Dermis blood vessel endothelial cell (primary cell): Measurements from ENCODE around the gene RNASE8. TPM values are rescaled to one million over a fixed set of nuclear protein-coding genes. Genes with fewer than 3 reads are reported as not detected.
"Not testable (repeated sequence)": the region's sequence is repeated elsewhere in the genome, so short reads cannot be mapped to it uniquely, and the experiment has no call there.

ENCODE experiments used
- DNase-seq: peaks from one replicate; pipeline ENCODE4 v3.0.0; 2010
- total RNA-seq: library from RNA; depleted of rRNA; stranded (reverse); fragments of >200 nt; gene quantifications from 2 replicates; pipeline ENCODE4 v1.2.3, GENCODE V29; 2014

RNASE8 gene, protein sequence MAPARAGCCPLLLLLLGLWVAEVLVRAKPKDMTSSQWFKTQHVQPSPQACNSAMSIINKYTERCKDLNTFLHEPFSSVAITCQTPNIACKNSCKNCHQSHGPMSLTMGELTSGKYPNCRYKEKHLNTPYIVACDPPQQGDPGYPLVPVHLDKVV
- not detected in 2 replicates for total RNA-seq

DNA sequence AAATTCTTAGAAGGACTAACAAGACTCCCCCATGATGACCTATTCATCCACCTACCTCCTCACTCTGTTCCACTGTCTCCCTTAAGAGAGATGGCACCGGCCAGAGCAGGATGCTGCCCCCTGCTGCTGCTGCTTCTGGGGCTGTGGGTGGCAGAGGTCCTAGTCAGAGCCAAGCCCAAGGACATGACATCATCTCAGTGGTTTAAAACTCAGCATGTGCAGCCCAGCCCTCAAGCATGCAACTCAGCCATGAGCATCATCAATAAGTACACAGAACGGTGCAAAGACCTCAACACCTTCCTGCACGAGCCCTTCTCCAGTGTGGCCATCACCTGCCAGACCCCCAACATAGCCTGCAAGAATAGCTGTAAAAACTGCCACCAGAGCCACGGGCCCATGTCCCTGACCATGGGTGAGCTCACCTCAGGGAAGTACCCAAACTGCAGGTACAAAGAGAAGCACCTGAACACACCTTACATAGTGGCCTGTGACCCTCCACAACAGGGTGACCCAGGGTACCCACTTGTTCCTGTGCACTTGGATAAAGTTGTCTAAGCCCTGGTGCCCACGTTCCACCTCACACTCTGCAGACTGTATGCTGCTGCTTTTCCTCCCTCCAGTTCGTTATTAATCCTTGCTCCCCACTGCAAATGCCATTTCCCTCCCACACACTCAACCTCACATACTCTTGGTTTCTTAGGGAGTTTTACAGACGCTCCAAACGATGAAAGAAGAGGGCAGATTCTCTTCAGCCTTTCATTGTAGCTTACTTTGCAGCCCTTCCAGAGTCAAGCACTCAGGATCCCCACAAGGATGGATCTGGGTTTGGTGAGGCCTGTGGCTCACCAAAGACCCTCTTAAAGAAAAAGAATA, at the start of gene RNASE8:
RNASE8 (plus strand) TSS at position 20 of the 873 bp plus-strand sequence; CDS start at position 91, 71 bp downstream.
- no peak for DNase-seq

DNA sequence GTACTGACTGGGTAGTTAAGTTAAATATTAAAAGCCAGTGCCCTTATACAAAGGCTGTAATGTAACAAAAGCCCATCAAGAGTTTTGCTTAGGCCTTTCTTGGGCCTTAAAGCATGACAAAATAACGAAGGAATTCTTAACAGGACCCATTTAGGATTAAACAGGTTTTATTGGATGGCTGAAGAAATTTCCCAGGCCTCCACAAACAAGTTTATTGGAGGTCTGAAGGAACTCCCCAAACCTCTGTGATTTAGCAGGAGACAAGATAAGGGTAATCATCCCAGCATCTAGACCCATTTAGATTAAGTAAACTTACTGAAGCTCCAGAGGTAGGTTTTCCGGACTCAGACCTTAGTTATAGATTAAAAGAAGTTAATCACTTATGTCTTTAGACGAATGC, 47.9 kb upstream of the RNASE8 start:
- not testable (repeated sequence) for DNase-seq

DNA sequence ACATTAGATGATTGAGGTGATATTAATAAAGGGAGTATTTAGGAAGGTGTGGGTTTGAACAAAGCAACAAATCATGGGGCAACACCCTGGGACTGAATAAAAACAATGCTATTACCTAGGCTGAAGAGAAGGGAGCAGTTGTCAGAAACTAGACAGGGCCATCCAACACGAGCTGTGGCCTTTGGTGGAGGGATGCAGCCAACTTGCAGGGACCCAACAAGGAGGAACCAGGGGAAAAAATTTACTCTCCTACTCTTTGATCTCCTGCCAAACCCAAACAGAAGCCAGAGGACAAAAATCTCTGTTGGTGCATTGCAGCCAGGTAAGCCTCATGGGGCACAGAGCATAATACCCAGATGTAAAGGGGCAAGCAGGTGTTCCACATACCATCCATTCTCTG, 46.5 kb upstream of the RNASE8 start:
- no peak for DNase-seq

DNA sequence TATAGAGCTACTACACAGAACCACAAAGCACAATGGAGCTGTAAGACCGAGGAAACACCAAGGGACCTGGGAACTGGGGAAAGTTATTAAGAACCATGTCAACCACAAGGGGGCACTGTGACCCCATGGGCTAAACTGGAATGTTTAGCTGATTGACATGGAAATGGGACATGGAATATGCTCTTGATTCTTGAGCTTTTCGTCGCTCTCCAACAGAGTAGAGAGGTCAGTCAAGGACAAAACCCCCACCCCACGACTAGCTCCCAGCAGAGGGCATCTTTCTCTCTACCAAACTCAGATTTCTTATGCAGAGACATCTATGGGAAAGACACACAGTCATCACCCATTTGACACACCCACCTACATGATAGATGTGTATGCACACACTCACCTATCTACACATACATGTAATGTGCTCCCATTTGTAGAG, 42.8 kb upstream of the RNASE8 start:
- peak; percentile 94 for DNase-seq

DNA sequence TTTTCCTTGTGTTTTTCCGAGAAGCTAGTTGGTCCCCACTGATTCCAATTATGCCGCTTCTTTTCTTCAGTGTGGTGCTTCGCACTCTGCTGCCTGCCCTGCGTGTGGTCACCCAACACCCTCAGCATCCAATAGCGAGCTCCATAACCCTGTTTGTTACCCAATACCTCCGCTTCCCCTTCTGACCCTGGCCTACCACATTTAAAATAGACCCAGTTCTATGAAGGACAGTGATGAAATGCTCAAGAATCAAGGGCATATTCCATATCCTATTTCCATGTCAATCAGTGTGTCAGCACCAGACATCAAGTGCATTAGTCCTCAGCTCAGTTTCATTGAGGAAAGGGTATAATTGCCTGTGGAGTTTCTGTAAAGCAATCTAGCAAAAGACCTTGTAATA, 42.3 kb upstream of the RNASE8 start:
- DNase-seq: no peak

DNA sequence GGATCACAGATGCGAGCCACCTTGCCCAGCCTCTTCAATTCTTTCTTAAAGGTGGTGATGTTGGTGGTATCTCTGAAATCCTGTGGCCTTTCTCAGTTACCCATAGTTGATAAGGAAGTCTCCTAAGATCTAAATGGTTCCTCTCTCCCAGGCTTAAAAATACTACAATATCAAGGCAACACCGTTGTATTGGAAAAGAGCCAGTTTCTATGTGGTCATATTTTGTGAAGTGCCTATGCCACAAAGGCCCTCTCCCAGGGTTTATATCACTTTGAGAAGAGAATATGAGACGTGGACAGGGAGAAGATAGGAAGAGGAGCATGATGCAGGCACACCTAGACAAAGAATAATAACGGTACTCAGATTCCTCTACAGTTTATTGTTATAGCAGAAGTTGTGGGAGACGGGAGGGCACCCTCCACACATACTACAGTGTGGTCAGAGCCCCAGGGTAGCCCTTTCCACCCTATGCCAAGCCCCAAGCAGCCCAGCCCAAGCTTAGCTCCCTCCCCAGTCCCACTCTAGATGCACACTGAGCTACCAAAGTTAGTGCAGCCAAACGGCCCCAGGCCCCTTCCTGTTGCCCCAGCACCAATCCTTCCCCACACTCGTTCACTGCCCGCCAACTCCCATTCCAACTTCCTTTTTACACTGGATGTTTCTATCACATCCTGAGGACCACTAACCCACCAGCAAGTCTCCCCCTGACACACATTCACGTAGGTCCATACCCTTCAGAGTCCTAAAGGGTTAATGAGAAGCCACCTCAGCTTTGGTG, 41.0 kb upstream of the RNASE8 start:
- DNase-seq: no peak

DNA sequence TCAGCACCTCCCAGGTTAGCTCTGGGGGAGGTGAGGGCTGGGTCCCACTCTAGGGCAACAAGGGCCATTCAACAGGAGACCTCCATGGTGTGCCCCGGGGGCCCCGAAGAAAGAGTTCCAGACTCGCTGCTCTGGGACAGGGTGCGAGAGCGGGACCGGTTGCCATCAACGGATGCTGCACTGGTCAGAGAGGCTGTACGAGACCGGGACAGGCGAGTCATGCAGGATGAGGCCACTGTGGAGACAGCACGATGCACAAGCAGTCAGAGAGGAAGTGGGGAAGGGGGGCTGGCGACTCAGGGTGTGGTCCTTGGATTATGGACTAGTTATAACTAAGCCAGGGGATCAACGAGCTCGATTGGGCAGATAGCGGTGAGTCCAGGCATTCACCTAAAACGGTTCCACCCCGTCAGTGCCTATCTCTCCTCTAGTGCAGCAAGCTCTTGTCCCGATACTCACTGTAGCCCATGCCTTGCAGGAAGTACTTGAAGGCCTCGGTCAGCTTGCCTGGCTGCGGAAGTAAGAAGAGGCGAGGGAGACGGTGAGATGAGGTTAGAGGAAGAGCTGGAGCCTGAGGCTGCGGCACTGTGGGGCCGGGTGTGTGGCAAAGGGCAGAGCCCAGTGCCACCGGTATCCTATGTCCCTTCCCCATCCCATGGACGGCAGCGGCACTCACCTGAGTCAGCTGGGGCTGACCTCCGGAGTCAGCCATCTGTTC, 39.9 kb upstream of the RNASE8 start:
- no peak for DNase-seq

DNA sequence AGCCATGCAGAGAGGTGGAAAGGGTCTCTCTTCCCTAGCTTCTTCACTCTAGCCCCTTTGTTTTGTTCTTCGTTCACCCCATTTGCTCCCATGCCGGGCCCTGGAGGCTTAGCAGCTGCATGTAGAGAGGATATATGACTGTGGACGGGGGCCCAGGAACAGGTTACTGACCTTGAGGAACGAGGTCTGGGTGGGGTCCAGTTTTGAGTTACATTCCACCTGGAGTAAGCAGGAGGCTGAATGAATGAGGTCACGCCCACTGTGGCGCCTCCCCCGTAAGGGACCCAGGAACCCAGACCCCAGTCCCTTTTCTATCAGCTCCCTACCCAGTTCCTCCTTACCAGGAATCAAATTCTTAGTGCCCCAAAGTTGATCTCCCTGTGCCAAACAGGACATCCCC, 39.3 kb upstream of the RNASE8 start:
- no peak for DNase-seq

DNA sequence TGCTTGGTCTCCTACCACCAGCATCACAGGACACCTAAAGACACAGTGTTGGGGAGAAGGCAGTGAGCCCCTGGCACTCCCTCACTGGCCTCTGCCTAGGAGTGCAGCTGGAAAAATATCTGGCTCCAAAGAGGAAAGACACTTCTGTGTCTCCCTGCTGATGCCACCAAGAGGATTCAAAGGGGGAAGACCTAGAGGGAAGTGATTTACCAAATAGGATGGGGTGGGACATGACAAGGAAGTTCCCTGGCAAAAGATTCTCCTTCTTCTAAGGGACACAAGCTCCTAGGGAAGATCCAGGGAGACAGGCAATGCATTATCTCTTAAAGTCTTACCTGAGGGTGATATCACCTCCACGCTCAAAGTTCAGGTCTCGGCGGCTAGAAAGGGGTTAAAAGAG, 38.8 kb upstream of the RNASE8 start:
- no peak for DNase-seq

DNA sequence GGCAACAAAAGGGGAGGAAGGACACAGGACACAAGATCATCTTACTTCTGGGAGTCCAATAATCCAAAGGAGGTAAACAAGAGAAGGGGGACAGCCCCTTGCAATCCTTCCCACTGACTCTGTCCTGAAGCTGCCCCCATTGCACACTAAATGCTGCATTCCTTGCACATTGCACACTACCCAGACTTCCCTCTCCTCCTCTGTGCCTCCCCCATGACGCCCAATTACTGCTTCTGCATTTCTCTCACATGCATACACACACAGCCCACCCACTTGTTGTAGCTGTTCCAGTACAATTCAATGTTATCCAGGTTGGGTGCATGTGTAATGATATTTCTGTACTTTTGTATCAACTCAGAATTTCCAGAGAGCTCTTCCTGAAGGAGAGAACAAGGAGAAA, 38.3 kb upstream of the RNASE8 start:
- DNase-seq: no peak

DNA sequence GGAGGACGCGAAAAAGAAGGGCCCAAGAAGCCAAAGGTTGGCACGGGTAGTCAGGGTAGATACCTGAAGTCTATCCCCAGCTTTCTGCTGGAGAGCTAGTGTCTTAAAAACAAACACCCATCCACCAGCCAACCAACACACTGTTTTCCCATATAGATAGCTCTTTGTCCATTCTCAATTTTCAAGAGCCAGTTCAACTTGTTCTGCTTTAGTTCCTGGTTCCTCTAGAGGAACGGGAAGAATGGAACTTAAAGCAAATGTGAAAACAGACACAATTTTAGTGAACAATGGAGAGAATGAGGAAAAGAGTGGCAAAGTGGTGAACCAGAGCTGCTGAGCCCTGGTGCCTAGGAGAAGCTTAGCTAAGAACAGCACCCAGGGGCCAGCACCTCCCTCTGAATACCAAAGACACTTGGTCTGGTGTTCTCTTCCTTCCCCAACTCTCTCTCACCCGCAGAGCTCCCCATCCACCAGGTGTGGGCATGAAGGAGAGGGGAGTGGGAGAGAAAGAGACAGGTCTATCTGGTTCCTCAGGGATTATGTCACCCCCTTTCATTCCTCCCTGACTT, 36.6 kb upstream of the RNASE8 start:
- DNase-seq: no peak

DNA sequence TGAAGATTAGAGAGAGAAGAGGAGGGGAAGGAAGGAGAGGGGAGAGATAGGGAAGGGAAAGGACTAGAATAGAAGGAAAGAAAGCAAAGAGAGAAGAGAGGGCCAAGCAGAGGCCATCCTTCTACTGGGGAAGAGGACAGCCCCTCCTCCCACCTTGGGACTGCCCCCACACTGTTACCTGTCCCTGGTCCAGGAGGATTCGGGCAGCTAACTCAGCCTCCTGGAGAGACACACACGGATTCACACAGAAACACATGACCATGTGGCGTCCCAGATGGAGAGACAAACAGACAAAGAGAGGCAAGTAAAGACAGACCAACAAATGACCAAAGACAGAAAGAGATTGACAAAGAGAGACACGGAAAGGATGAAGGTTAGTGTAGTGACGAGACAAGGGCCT, 34.9 kb upstream of the RNASE8 start:
- DNase-seq: no peak

DNA sequence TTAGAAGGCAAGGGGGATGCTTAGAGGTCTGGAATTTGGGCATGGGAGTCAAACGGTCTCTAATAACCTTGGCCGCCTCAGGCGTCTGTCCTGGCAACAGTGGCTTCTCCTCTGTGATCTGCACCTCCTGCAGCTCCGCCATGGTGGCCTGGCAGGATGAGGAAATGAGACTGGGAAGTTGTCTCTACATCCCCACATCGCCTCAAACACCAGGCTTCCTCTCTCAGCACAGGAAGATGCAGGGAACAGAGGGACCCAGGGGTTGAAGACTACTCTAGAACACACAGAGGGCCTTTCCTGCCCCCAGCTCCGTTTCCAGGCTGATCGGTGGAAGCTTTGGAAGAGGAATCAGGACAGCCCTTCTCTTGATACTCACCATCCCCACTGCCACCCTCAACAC, 34.4 kb upstream of the RNASE8 start:
- no peak for DNase-seq

DNA sequence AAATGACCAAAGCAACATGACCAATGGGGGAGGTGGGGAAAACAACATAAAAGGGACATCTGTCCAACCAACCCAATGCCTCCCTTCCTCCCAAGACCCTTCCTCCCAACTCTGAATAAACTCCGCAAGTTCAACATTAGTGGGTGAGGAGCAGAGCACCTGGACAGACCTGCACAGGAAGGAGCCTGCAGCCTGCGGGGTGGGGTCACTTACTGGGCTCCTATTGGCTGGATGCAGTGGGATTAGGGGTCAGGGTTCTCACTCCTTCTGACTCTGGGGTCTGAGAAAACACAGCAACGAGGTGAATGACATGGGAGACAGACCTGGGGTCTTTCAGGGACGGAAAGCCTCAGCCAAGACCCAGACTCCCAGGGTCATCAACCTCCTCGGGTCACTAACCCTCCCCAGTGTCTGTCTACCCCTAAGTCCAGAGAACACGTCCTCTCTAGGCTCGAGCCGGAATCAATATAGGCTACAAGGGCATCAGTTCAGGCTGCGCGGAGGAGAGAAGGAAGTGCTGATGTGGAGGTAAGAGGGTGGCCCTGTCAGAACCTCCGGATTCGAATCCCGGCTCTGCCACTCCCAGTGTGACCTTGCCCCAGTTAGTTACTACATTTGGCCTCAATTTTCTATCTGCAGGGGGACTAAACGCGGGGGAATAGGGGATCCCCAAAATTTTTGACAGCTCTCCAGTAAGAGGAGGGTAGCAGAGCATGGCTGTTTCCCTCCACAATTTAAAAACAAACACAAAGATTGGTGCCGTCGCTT, 33.6 kb upstream of the RNASE8 start:
- no peak for DNase-seq

DNA sequence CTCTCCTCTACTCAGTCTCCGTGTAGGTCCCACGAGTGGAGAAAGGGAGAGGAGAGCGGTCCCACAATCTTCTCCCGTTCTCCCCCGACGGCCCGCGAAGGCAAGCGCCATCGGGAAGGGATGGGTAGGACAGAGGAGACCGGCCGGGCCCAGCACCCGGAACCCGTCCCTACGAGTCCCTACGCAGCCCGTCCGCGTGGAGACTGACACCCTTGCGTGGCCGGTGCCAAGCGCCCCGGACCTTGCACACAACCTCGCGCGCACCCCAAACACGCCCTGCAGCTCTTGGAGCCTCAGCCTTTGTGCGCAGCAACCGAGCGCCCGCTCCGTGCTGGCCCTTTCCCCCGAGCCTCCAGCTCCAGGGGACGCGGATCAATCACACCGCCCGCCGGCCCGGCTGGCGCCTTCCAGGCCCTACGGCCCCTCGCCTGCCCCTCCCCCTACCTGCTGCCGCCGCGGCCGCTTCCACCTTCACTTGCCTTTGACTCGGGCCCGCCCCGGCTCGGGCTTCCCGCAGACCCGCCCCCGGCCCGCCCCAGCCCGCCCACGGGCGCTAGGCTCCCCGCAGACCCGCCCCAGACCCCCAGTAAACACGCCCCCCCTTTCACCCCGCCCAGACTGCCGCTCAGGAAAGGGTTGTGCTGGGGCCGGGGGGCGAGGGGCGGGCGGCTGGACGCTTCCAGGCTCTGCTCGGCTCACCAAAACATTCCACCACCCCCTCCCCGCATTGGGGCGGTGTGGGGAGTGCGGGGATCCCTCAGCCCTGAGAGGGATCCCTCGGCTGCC, 32.8 kb upstream of the RNASE8 start, which contains the start of gene NDRG2:
NDRG2 (minus strand) TSS at position 477 of the 786 bp plus-strand sequence. CDS start 1,746 bp downstream, outside the sequence.
- peak; percentile 4 for DNase-seq

DNA sequence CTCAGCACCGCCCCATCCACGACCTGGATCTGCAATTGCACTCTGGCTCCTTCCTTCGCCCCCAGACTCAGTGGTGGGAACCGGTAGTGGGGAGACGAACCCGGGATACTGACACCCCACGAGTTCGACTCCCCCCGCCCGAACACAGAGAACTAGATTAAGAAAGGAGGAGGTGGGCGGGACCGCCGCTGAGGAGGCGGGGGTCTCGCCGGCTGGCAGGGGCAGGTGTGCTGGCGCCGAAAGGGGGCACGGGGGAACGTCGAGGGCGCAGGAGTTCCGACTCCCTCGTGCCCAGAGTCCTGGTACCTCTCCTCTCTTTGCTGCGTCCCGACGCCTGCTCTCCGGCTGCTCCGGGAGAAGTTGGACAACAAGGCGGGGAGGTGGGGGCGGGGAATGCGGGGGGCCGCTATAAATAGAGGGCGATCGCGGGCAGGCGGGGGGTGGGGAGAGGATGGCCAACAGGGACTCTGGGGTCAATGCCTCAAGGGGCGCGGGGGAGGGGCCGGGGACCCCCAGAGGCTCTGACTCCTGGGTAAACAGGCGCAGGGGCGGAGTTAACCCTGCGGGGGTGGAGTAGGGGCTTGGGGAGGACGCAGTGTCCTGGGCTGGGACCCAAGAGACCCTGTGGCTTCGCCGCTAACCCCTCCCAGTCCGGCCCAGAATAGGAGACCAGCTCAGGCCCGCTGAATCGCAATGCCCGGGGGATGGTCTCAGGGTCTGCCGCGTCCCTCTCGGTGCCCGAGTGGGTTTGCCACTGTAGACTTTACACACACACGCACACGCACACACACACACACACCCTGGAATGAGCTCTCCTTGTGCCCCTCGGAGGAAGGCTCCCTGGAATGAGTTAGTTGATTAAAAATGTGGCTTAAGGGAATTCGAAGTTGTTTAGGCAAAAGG, 32.0 kb upstream of the RNASE8 start:
- DNase-seq: no peak

DNA sequence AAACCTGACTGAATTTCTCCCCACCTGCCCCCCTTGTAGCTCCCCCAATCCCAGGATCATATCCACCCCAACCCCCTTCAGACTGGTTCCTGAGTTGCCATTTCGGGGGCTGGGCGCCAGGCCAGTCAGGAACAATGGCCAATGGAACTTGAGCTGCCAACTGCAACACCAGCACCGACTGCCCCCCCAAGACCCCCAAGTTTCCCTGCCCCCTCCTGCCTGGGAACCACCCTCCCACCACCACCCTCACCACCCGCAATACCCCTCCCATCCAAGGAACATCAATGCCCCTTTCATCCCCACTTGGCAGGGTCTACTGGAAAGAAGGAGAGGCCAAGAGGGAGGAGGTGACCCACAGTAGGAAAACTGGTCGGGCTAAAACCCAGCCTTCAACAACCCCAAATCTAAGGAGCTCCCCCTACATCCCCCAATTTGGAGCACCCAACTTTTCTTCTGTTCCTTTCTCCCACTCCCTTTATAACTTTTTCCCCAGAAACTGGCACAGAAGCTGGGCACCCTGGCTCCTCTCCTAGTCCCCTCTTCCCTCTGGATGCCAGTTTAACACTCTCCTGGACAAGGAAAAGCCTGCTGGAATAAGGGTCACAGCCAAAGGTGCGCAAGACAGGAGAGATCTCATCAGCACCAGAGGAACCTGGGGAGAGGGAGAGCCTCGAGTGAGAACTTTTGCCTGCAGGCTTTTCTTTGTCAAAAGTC, 31.2 kb upstream of the RNASE8 start:
- DNase-seq: no peak

DNA sequence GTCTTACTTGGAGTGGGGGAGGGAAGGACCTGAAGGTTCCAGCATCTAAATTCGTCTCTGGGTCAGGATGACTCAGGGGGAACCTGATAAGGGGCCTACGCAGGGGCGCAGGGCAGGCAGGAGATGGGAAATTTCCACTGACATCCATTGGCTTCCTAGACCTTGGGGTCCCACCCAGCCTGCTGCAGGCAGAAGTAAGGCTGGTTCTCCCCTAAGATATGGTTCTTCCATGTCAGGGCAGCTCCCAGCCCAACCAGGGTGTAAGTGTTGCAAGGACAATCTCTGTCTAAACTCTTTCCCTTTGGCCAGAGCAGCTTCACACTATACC, 30.7 kb upstream of the RNASE8 start:
- no peak for DNase-seq

DNA sequence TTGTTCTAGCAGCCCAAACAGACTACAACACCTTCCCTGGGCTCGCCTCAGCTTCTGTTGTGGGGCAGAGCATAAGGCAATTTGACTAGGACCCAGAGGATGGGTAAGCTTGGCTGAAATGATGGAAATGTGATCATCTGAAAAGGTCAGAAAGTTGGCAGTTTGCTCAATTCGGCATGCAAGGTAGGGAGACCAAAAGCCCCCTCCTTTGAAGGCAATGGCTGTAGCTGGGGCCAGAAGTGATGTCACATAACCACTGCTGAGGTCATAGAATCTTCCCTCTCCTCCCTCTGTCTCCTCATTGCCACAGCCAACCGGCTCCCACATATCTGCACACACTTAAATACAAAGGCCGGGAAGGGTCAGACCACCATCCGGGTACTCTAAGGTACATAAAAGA, 27.7 kb upstream of the RNASE8 start, which contains the start of gene TPPP2:
TPPP2 (plus strand) TSS at position 301 of the 400 bp plus-strand sequence. CDS start 365 bp downstream, outside the sequence.
- no peak for DNase-seq
